Trophoblast cell (in vitro differentiated cells and primary cell): ENCODE results near the gene NRXN3.
A peak's percentile ranks its signal among the peaks of the same experiment; 100 is the strongest.

Experiments used
- DNase-seq, 2 donors: peaks; one replicate each; pipeline ENCODE4 v3.0.0-alpha.2; 2016
- H2AFZ ChIP-seq: 2 replicates; pipeline ENCODE4 v1.6.1; 2013; ENCODE audit warnings: low read length, moderate library complexity, mild to moderate bottlenecking; ENCODE audit not compliant: insufficient read depth, poor library complexity
- H2AK5ac ChIP-seq: 2 replicates; pipeline ENCODE4 v1.6.1; 2013; ENCODE audit warnings: mild to moderate bottlenecking, low read length
- H2BK120ac ChIP-seq: 2 replicates; pipeline ENCODE4 v1.6.1; 2013; ENCODE audit warnings: low read length, mild to moderate bottlenecking, moderate library complexity; ENCODE audit not compliant: insufficient read depth, poor library complexity
- H2BK12ac ChIP-seq: 2 replicates; pipeline ENCODE4 v1.6.1; 2013; ENCODE audit warnings: mild to moderate bottlenecking, low read length, moderate library complexity
- H2BK5ac ChIP-seq: 2 replicates; pipeline ENCODE4 v1.6.1; 2013; ENCODE audit warnings: low read length, low read depth, moderate library complexity, mild to moderate bottlenecking; ENCODE audit not compliant: poor library complexity
- H3K14ac ChIP-seq: 2 replicates; pipeline ENCODE4 v1.6.1; 2013; ENCODE audit warnings: mild to moderate bottlenecking, low read length
- H3K18ac ChIP-seq: 2 replicates; pipeline ENCODE4 v1.6.1; 2013; ENCODE audit warnings: mild to moderate bottlenecking, low read length
- H3K23ac ChIP-seq: 2 replicates; pipeline ENCODE4 v1.6.1; 2013; ENCODE audit warnings: low read length
- H3K27ac ChIP-seq: 2 replicates; pipeline ENCODE4 v1.5.1; 2013; ENCODE audit warnings: low read depth, mild to moderate bottlenecking, inconsistent platforms, low read length, moderate library complexity
- H3K27me3 ChIP-seq: 2 replicates; pipeline ENCODE4 v1.6.1; 2013; ENCODE audit warnings: inconsistent platforms, mild to moderate bottlenecking, low read length, moderate library complexity; ENCODE audit not compliant: insufficient read depth
- H3K36me3 ChIP-seq, 2 experiments: 1 replicate in 1 of 2; 2 replicates in 1 of 2; pipeline ENCODE4 v1.6.1; 2013; ENCODE audit warnings: low read length in 2 of 2, mild to moderate bottlenecking in 2 of 2, moderate library complexity in 1 of 2; ENCODE audit not compliant: insufficient read depth in 2 of 2, control insufficient read depth in 1 of 2
- H3K4ac ChIP-seq: 2 replicates; pipeline ENCODE4 v1.6.1; 2013; ENCODE audit warnings: low read depth, mild to moderate bottlenecking, low read length, moderate library complexity
- H3K4me1 ChIP-seq, 2 experiments: 1 replicate in 1 of 2; 2 replicates in 1 of 2; pipeline ENCODE4 v1.6.1; 2013; ENCODE audit warnings: low read length in 2 of 2, mild to moderate bottlenecking in 2 of 2, moderate library complexity in 1 of 2; ENCODE audit not compliant: insufficient read depth in 2 of 2, control insufficient read depth in 1 of 2
- H3K4me2 ChIP-seq: 2 replicates; pipeline ENCODE4 v1.6.1; 2013; ENCODE audit warnings: inconsistent platforms, mild to moderate bottlenecking, low read length, moderate library complexity
- H3K4me3 ChIP-seq: 2 replicates; pipeline ENCODE4 v1.5.1; 2013; ENCODE audit warnings: mild to moderate bottlenecking, low read depth, low read length, inconsistent platforms
- H3K79me1 ChIP-seq: one replicate; pipeline ENCODE4 v1.6.1; 2013; ENCODE audit warnings: low read length
- H3K79me2 ChIP-seq: 2 replicates; pipeline ENCODE4 v1.6.1; 2013; ENCODE audit warnings: low read length, mild to moderate bottlenecking; ENCODE audit not compliant: control insufficient read depth, insufficient read depth, poor library complexity
- H3K9ac ChIP-seq: 2 replicates; pipeline ENCODE4 v1.6.1; 2013; ENCODE audit warnings: mild to moderate bottlenecking, low read length
- H3K9me3 ChIP-seq: 2 replicates; pipeline ENCODE4 v1.6.1; 2013; ENCODE audit warnings: low read depth, mild to moderate bottlenecking, control low read depth, inconsistent platforms, low read length; ENCODE audit not compliant: insufficient read depth
- H4K12ac ChIP-seq: 2 replicates; pipeline ENCODE4 v1.6.1; 2013; ENCODE audit warnings: low read depth, mild to moderate bottlenecking, low read length, moderate library complexity
- H4K8ac ChIP-seq: 2 replicates; pipeline ENCODE4 v1.6.1; 2013; ENCODE audit warnings: low read depth, mild to moderate bottlenecking, low read length, moderate library complexity
- H4K91ac ChIP-seq: one replicate; pipeline ENCODE4 v1.6.1; 2013; ENCODE audit warnings: low read depth, mild to moderate bottlenecking, low read length, moderate library complexity
- WGBS: extraction: QIAGEN DNeasy Blood & Tissue Kit; methylation state at CpG from one replicate; pipeline ENCODE4 v1.1.7; 2013; ENCODE audit warnings: missing lambda C conversion rate; ENCODE audit not compliant: insufficient read length, insufficient coverage; ENCODE audit errors: extremely low coverage; 5-methylcytosine and 5-hydroxymethylcytosine counted together

NRXN3 gene

DNA sequence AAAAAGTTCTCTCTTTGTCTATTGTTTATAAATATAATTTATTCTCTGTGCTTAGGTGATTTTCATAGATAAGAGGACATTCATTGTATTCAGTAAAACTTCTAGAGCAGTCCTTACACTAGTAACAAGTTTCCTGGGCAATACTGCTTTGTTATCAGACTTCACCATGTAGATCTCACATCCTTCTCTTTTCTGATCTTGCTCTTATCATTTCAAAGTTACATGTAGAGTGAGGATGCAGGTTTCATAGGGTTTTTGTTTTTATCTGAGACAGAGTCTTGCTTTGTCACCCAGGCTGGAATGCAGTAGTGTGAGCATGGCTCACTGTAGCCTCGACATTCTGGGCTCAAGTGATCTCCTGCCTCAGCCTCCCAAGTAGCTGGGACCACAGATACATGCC, 1251.6 kb downstream of the NRXN3 start:
- Histone ChIP-seq H3K23ac (no peak overlapping the region), H2BK5ac (no peak overlapping the region), H2BK120ac (no peak overlapping the region), H3K14ac (no peak overlapping the region), H2AFZ (no peak overlapping the region), H3K4ac (no peak overlapping the region), H4K91ac (no peak overlapping the region), H3K79me1 (no peaks in the 10 kb centered on the region), H3K36me3 (no peaks in the 10 kb centered on the region), H3K4me1 (no peaks in the 10 kb centered on the region), H3K27me3 (no peaks in the 10 kb centered on the region), H3K9me3 (no peaks in the 10 kb centered on the region), H4K8ac (no peak overlapping the region), H2AK5ac (no peak overlapping the region), H3K9ac (no peak overlapping the region), H2BK12ac (no peak overlapping the region), H3K79me2 (no peaks in the 10 kb centered on the region), H3K27ac (no peak overlapping the region), H3K4me3 (no peak overlapping the region), H3K18ac (no peak overlapping the region), H4K12ac (no peak overlapping the region), H3K4me2 (no peak overlapping the region)
- no CpG with 5 or more reads among the region's 1 CpG for WGBS
- DNase-seq, result peak in 1 of 2 donors; percentile 22

DNA sequence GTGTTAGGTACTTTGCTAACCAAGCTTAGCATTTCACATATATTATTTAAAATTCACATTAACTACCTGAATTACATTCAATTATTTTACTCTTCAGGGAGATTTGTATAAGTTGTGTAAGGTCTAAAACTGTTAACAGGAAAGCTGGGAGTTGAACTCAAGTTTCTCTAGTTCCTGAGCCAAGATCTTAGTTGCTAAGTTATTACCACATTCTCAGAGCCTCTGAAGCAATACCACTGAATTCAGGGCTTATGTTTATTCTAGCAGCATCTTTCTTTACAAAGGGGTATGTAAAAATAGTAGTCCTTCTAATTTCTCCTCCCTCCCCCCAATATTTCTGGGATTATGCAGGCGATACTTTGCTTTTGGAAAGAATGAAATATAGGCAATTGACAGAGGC, 1254.3 kb downstream of the NRXN3 start:
- no peak overlapping the region for H3K23ac ChIP-seq
- H3K27me3 ChIP-seq, result no peaks in the 10 kb centered on the region
- DNase-seq, result no peak
- no peak overlapping the region for H3K9ac ChIP-seq
- no peaks in the 10 kb centered on the region for H3K36me3 ChIP-seq
- H2AK5ac ChIP-seq, result no peak overlapping the region
- H3K4me1 ChIP-seq, result no peaks in the 10 kb centered on the region
- H2BK5ac ChIP-seq, result no peak overlapping the region
- no peak overlapping the region for H2BK120ac ChIP-seq
- H3K79me1 ChIP-seq, result no peaks in the 10 kb centered on the region
- H2AFZ ChIP-seq, result no peak overlapping the region
- no peak overlapping the region for H2BK12ac ChIP-seq
- no peak overlapping the region for H4K91ac ChIP-seq
- H3K18ac ChIP-seq, result no peak overlapping the region
- no peak overlapping the region for H3K4me2 ChIP-seq
- H3K27ac ChIP-seq, result no peak overlapping the region
- no peak overlapping the region for H4K12ac ChIP-seq
- H3K9me3 ChIP-seq, result no peaks in the 10 kb centered on the region
- no CpG with 5 or more reads among the region's 1 CpG for WGBS
- H3K79me2 ChIP-seq, result no peaks in the 10 kb centered on the region
- H3K4me3 ChIP-seq, result no peak overlapping the region
- no peak overlapping the region for H4K8ac ChIP-seq
- H3K14ac ChIP-seq, result no peak overlapping the region
- no peak overlapping the region for H3K4ac ChIP-seq

DNA sequence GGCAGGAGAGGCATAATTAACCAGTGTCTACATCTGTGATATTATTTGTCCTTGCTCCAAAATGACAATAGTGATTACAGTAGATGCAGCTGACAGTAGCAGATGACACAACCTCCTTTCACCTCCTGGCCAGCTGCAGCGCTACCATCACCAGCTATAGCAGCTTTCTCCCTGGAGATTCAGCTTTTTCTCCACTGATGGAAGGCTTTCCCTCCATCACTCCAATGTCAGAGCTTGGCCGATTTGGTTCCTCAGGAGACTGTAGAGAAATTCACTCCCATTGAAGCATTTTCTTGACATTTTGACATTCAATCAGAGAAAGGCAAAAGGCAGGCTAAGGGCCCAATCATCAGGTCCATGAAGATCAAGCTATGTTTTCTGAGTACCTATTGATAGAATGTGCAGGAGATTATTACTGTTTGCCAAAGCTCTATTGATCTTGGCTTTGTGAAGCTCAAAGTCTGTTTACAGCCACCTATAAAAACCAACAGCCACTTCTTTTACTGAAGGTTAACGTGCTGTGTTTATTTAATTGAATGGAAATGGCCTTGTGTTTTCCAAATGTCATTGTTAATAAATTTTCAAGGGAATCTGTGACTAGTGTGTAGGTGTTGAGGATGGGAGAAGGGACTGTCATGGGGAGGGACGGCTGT, 1256.1 kb downstream of the NRXN3 start:
- no peak overlapping the region for H3K4ac ChIP-seq
- H3K9me3 ChIP-seq, result no peaks in the 10 kb centered on the region
- H3K4me1 ChIP-seq, result no peaks in the 10 kb centered on the region
- no peak overlapping the region for H2BK120ac ChIP-seq
- no peak overlapping the region for H3K23ac ChIP-seq
- H3K4me3 ChIP-seq, result no peak overlapping the region
- no peak overlapping the region for H4K12ac ChIP-seq
- H2AK5ac ChIP-seq, result no peak overlapping the region
- H3K79me2 ChIP-seq, result no peaks in the 10 kb centered on the region
- no peak overlapping the region for H2BK12ac ChIP-seq
- no peak overlapping the region for H3K18ac ChIP-seq
- no peak overlapping the region for H3K9ac ChIP-seq
- DNase-seq, result no peak
- H3K14ac ChIP-seq, result no peak overlapping the region
- no peaks in the 10 kb centered on the region for H3K27me3 ChIP-seq
- H3K36me3 ChIP-seq, result no peaks in the 10 kb centered on the region
- H3K79me1 ChIP-seq, result no peaks in the 10 kb centered on the region
- no peak overlapping the region for H4K91ac ChIP-seq
- H4K8ac ChIP-seq, result no peak overlapping the region
- H3K27ac ChIP-seq, result no peak overlapping the region
- no peak overlapping the region for H2AFZ ChIP-seq
- WGBS, result no CpG with 5 or more reads among the region's 4 CpGs
- no peak overlapping the region for H2BK5ac ChIP-seq
- H3K4me2 ChIP-seq, result no peak overlapping the region

DNA sequence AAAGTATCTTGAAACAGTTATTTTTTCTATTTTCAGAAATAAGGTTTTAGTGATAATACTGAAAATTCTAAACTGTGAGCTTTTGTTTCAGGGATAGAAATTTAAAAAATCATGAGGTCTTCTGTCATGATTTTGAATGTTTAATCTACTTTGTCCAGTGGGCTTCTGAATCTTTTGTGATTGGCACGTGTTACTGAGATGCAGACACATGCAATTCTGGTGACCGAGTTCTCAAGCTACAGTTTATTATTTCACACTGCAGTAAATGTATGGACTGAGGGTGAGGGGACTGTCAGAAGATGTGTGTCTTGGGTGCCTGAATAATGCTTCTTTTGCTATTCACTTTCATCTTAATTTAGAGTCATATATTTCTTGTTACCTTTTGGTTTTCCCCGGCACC, 1262.5 kb downstream of the NRXN3 start:
- H2AFZ ChIP-seq, result no peak overlapping the region
- no peaks in the 10 kb centered on the region for H3K9me3 ChIP-seq
- H3K4me3 ChIP-seq, result no peak overlapping the region
- H3K27ac ChIP-seq, result no peak overlapping the region
- DNase-seq, result no peak
- no peak overlapping the region for H3K14ac ChIP-seq
- no peak overlapping the region for H2BK5ac ChIP-seq
- H3K4ac ChIP-seq, result no peak overlapping the region
- no peak overlapping the region for H3K4me2 ChIP-seq
- no peak overlapping the region for H2AK5ac ChIP-seq
- no CpG with 5 or more reads among the region's 3 CpGs for WGBS
- no peaks in the 10 kb centered on the region for H3K27me3 ChIP-seq
- no peak overlapping the region for H2BK120ac ChIP-seq
- H3K36me3 ChIP-seq, result no peaks in the 10 kb centered on the region
- H3K4me1 ChIP-seq, result no peaks in the 10 kb centered on the region
- no peak overlapping the region for H3K23ac ChIP-seq
- no peaks in the 10 kb centered on the region for H3K79me2 ChIP-seq
- H3K79me1 ChIP-seq, result no peaks in the 10 kb centered on the region
- no peak overlapping the region for H2BK12ac ChIP-seq
- no peak overlapping the region for H4K12ac ChIP-seq
- no peak overlapping the region for H3K18ac ChIP-seq
- H4K91ac ChIP-seq, result no peak overlapping the region
- no peak overlapping the region for H3K9ac ChIP-seq
- H4K8ac ChIP-seq, result no peak overlapping the region
